PC-3 (cell line): ENCODE measurements around the gene RALA. TPM values are rescaled to one million over a fixed set of nuclear protein-coding genes. Genes with fewer than 3 reads are reported as not detected.
"Not testable (repeated sequence)": the region's sequence is repeated elsewhere in the genome, so short reads cannot be mapped to it uniquely, and the experiment has no call there.

Experiments used
- ATAC-seq: fragments of 200-7000 bp; cut with Tn5 transposase; 2 replicates; pipeline ENCODE4 v1.9.1; 2020; ENCODE audit warnings: mild to moderate bottlenecking, moderate library complexity
- BruUV-seq: library from RNA; stranded (reverse); fragments of 400-500 nt; replicated peaks from 2 replicates; lab custom pipeline; 2021; lab: Mats Ljungman, UMichigan
- CTCF ChIA-PET: fragments of 300-600 bp; sonication (Branson Sonifier 250); formaldehyde crosslinking; loops from one replicate; lab custom pipeline; 2022; ENCODE audit warnings: antibody characterized with exemption; lab: Charles Lee
- POLR2A ChIA-PET: fragments of 300-600 bp; sonication (Branson Sonifier 250); formaldehyde crosslinking; loops from one replicate; lab custom pipeline; 2022; ENCODE audit warnings: antibody characterized with exemption; ENCODE audit not compliant: unreplicated experiment; lab: Charles Lee
- DNase-seq: peaks from one replicate; pipeline ENCODE4 v3.0.0-alpha.2; 2015
- H2AFZ ChIP-seq: fragments of 300-600 bp; sonication (generic); 2 replicates; pipeline ENCODE4 v1.6.0; 2016; ENCODE audit warnings: antibody characterized with exemption, low read length
- H3F3A ChIP-seq: fragments of 300-600 bp; sonication (generic); one replicate; pipeline ENCODE4 v1.6.0; 2017; ENCODE audit warnings: antibody characterized with exemption, low read length, control low read depth, mild to moderate bottlenecking; ENCODE audit not compliant: unreplicated experiment
- H3K27ac ChIP-seq: fragments of 300-600 bp; sonication (generic); 2 replicates; pipeline ENCODE4 v1.5.1; 2016; ENCODE audit warnings: mild to moderate bottlenecking, low read length
- H3K27me3 ChIP-seq: fragments of 300-600 bp; sonication (generic); 2 replicates; pipeline ENCODE4 v1.6.1; 2016; ENCODE audit warnings: low read length, mixed read lengths
- H3K36me3 ChIP-seq: fragments of 300-600 bp; sonication (generic); 2 replicates; pipeline ENCODE4 v1.6.1; 2016; ENCODE audit warnings: low read depth, mixed run types, low read length, mixed read lengths
- H3K4me1 ChIP-seq: fragments of 300-600 bp; sonication (generic); 2 replicates; pipeline ENCODE4 v1.5.1; 2016; ENCODE audit warnings: low read length; ENCODE audit not compliant: insufficient read depth
- H3K4me2 ChIP-seq: fragments of 300-600 bp; sonication (generic); 2 replicates; pipeline ENCODE4 v1.6.0; 2016; ENCODE audit warnings: low read length
- H3K4me3 ChIP-seq: fragments of 300-600 bp; sonication (generic); 2 replicates; pipeline ENCODE4 v1.5.1; 2016; ENCODE audit warnings: mild to moderate bottlenecking, low read length, mixed read lengths
- H3K79me2 ChIP-seq: fragments of 300-600 bp; sonication (generic); 2 replicates; pipeline ENCODE4 v1.6.1; 2017; ENCODE audit warnings: low read length, mixed read lengths
- H3K9ac ChIP-seq: fragments of 300-600 bp; sonication (generic); 2 replicates; pipeline ENCODE4 v1.6.0; 2016; ENCODE audit warnings: mild to moderate bottlenecking, low read length
- H3K9me2 ChIP-seq: fragments of 300-600 bp; sonication (generic); replicated peaks from 2 replicates; pipeline ENCODE4 v1.6.1; 2016; ENCODE audit warnings: mixed run types, low read length, mixed read lengths
- H3K9me3 ChIP-seq: fragments of 300-600 bp; sonication (generic); 2 replicates; pipeline ENCODE4 v1.6.1; 2016; ENCODE audit warnings: low read length, mixed read lengths
- H4K20me1 ChIP-seq: fragments of 300-600 bp; sonication (generic); 2 replicates; pipeline ENCODE4 v1.6.1; 2016; ENCODE audit warnings: low read length, mixed read lengths
- CTCF ChIP-seq: fragments of 300-600 bp; sonication (generic); conservative IDR thresholded peaks from 2 replicates; pipeline ENCODE4 v1.5.1; 2017; ENCODE audit warnings: antibody characterized with exemption, low read depth, mild to moderate bottlenecking, low read length
- EZH2 ChIP-seq: fragments of 300-600 bp; sonication (generic); IDR thresholded peaks from one replicate; pipeline ENCODE4 v1.6.1; 2017; ENCODE audit warnings: antibody characterized with exemption, mild to moderate bottlenecking, low read length; ENCODE audit not compliant: unreplicated experiment
- EZH2phosphoT487 ChIP-seq: fragments of 300-600 bp; sonication (generic); IDR thresholded peaks from 2 replicates; pipeline ENCODE4 v1.6.1; 2018; ENCODE audit warnings: mild to moderate bottlenecking, antibody characterized with exemption, low read length, borderline replicate concordance
- intact Hi-C: fragments of 100-400 bp; cut with micrococcal nuclease; formaldehyde crosslinking; loops from 2 replicates; pipeline ENCODE4 v1.9.0; 2023
- total RNA-seq: library from RNA; depleted of rRNA; stranded (reverse); fragments of >200 nt; gene quantifications from 2 replicates; pipeline ENCODE4 v1.2.3, GENCODE V29; 2014

Gene RALA
- total RNA-seq, 1 experiment from 2014 or later = 12.9 TPM

DNA sequence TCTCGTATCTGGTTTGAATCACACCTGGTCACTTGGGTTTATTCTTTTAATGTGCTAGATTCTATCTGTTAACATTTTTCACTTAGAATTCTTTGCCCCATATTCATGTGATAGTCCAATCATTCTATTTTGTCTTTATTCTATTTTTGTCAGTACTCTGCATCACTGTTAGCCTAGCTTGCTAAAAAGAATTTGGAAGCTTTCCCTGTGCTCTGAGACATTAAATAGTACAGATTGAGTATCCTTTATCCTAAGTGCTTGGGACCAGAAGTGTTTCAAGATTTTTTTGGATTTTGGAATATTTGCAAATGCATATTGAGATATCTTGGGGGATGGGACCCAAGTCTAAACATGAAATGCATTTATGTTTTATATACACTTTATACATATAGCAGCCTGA, 51.0 kb downstream of the RALA start:
- H3K79me2 ChIP-seq = peaks cover 20% of the 10 kb centered on the region; the same call in 1 of the 2 replicates
- intact Hi-C loops = no loop called here
- ChIA-PET POLR2A (no interaction called here), CTCF (no interaction called here)
- no peak overlapping the region for H2AFZ ChIP-seq
- no peaks in the 10 kb centered on the region for H3K36me3 ChIP-seq
- no peaks in the 10 kb centered on the region for H3K27me3 ChIP-seq
- no peaks in the 10 kb centered on the region for H3K9me3 ChIP-seq
- no peaks in the 10 kb centered on the region for H3F3A ChIP-seq
- no peak overlapping the region for H3K4me3 ChIP-seq
- no TSS peak for BruUV-seq
- H3K4me1 ChIP-seq = no peaks in the 10 kb centered on the region
- TF ChIP-seq EZH2 (no peak), EZH2phosphoT487 (no peak), CTCF (no peak)
- no peak overlapping the region for H3K4me2 ChIP-seq
- H3K9me2 ChIP-seq = no peaks in the 10 kb centered on the region
- H3K27ac ChIP-seq = no peak overlapping the region
- ATAC-seq (no peak), DNase-seq (no peak)
- no peak overlapping the region for H3K9ac ChIP-seq
- no peaks in the 10 kb centered on the region for H4K20me1 ChIP-seq

DNA sequence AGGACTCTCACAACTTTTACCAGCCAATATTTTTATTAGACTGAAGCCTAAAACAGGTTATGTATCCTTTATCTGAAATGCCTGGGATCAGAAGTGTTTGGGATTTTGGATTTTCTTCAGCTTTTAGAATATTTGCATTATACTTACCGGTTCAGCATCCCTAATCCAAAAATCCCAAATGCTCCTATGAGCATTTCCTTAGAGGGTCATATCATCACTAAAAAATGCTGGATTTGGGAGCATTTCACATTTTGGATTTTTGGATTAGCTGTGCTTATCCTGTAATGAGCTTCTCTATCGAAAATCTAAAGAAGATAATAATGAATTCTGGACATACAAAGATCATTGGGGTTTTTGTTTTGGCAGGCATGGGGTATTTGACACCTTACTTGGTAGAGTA, 53.0 kb downstream of the RALA start:
- no peak for DNase-seq
- Histone ChIP-seq H2AFZ (no peak overlapping the region), H3K27ac (no peak overlapping the region), H3K4me3 (no peak overlapping the region), H3K36me3 (no peaks in the 10 kb centered on the region), H3K27me3 (no peaks in the 10 kb centered on the region), H3K79me2 (peaks cover 21% of the 10 kb centered on the region), H4K20me1 (no peaks in the 10 kb centered on the region), H3K9me2 (no peaks in the 10 kb centered on the region), H3K9me3 (no peaks in the 10 kb centered on the region), H3K4me2 (no peak overlapping the region), H3K4me1 (no peaks in the 10 kb centered on the region), H3F3A (no peaks in the 10 kb centered on the region), H3K9ac (no peak overlapping the region)
- intact Hi-C loops = no loop called here
- TF ChIP-seq EZH2phosphoT487 (no peak), EZH2 (no peak), CTCF (no peak)
- ChIA-PET POLR2A (no interaction called here), CTCF (no interaction called here)
- ATAC-seq = no peak
- no TSS peak for BruUV-seq

- DNase-seq = no peak
- no peak for ATAC-seq
- H2AFZ ChIP-seq = no peak overlapping the region
- no peak for TF ChIP-seq CTCF
- TF ChIP-seq EZH2 = no peak
- no peak overlapping the region for H3K4me3 ChIP-seq
- H3K36me3 ChIP-seq = no peaks in the 10 kb centered on the region
- no peaks in the 10 kb centered on the region for H3K27me3 ChIP-seq
- no peak overlapping the region for H3K4me2 ChIP-seq
- no TSS peak for BruUV-seq
- H3K9me2 ChIP-seq = no peaks in the 10 kb centered on the region
- no peak overlapping the region for H3K9ac ChIP-seq
- H3K27ac ChIP-seq = no peak overlapping the region
- H3K79me2 ChIP-seq = peaks cover 38% of the 10 kb centered on the region
- no peaks in the 10 kb centered on the region for H4K20me1 ChIP-seq
- no peaks in the 10 kb centered on the region for H3F3A ChIP-seq
- ChIA-PET POLR2A (interaction anchor here (0.6 kb wide), 2 partner anchors 14 to 56 kb away, joined by 3 read pairs; no protein-coding TSS in a partner anchor), CTCF (no interaction called here)
- H3K9me3 ChIP-seq = no peaks in the 10 kb centered on the region
- intact Hi-C loops = no loop called here
- 0 out of 2 replicates have a peak, but pooled peaks cover 4% of the 10 kb centered on the region for H3K4me1 ChIP-seq
These were observed 55.7 kb downstream of the RALA start for GRCh38 chr7:39678930-39679709.

- H3K27me3 ChIP-seq, H3K9ac ChIP-seq, H3F3A ChIP-seq, H3K27ac ChIP-seq, BruUV-seq, POLR2A ChIA-PET, H3K4me1 ChIP-seq, CTCF ChIA-PET, H3K36me3 ChIP-seq, H3K9me3 ChIP-seq, H3K4me2 ChIP-seq, H4K20me1 ChIP-seq, DNase-seq, H2AFZ ChIP-seq, ATAC-seq, H3K9me2 ChIP-seq, H3K4me3 ChIP-seq, intact Hi-C loops: not testable (repeated sequence)
- H3K79me2 ChIP-seq = peaks cover 42% of the 10 kb centered on the region
These were observed 56.5 kb downstream of the RALA start for GRCh38 chr7:39679874-39680273.
